K562 (cell line): Measurements from ENCODE around the gene PRR35. TPM values are rescaled to one million over a fixed set of nuclear protein-coding genes. Genes with fewer than 3 reads are reported as not detected.

Source experiments
- ATAC-seq: fragments of 200-7000 bp; cut with Tn5 transposase; 3 replicates; pipeline ENCODE4 v1.9.1; 2020; ENCODE audit warnings: moderate library complexity
- BruUV-seq: library from RNA; stranded (reverse); fragments of 400-500 nt; replicated peaks from 2 replicates; lab custom pipeline; 2021; lab: Mats Ljungman, UMichigan
- CTCF ChIA-PET: fragments of 300-600 bp; formaldehyde crosslinking; extraction: SDS; loops from one replicate; lab custom pipeline; 2021; ENCODE audit warnings: low intra/inter-chr PET ratio; lab: Yijun Ruan, JAX
- POLR2A ChIA-PET: fragments of 300-600, 350-650 bp; sonication (Branson Sonifier 250); formaldehyde crosslinking; extraction: SDS; loops from one replicate; lab custom pipeline; 2021; ENCODE audit warnings: antibody characterized with exemption, inconsistent platforms; lab: Yijun Ruan, JAX
- DNase-seq, 4 experiments: peaks; one replicate each; pipeline versions ENCODE4 v3.0.0 to v3.0.0-alpha.2; 2011 to 2018; ENCODE audit warnings: low spot score in 3 of 4, mixed read lengths in 3 of 4; ENCODE audit errors: extremely low read depth in 1 of 4
- FAIRE-seq: peaks from 2 replicates; lab custom pipeline; 2011; peaks lifted over from hg19 to GRCh38; lab: Jason Lieb, UNC
- H2AFZ ChIP-seq: 2 replicates; pipeline ENCODE4 v1.6.0; 2011; ENCODE audit warnings: low read depth, low read length, control low read depth, inconsistent platforms
- H3K27ac ChIP-seq: fragments of 200-600 bp; 3 replicates; pipeline ENCODE4 v1.8.0; 2011; ENCODE audit warnings: low read depth, mild to moderate bottlenecking, control low read depth, inconsistent platforms, low read length, moderate library complexity, mixed read lengths; ENCODE audit errors: extremely low read depth
- H3K27me3 ChIP-seq, 2 experiments: fragments of 300-600 bp in 1 of 2; 2 replicates in 1 of 2; 3 replicates in 1 of 2; pipeline versions ENCODE4 v1.6.0 to v1.8.0; 2011; ENCODE audit warnings: inconsistent platforms in 2 of 2, low read length in 2 of 2, mild to moderate bottlenecking in 1 of 2, mixed read lengths in 1 of 2, moderate library complexity in 1 of 2; ENCODE audit not compliant: control insufficient read depth in 2 of 2, insufficient read depth in 2 of 2
- H3K36me3 ChIP-seq: fragments of 300-600 bp; 3 replicates; pipeline ENCODE4 v1.8.0; 2011; ENCODE audit warnings: mild to moderate bottlenecking, low read length, inconsistent platforms; ENCODE audit not compliant: control insufficient read depth, insufficient read depth
- H3K4me1 ChIP-seq, 2 experiments: fragments of 200-600 bp in 1 of 2; replicated peaks in 1 of 2; 2 replicates in 1 of 2; 3 replicates in 1 of 2; pipeline versions ENCODE4 v1.5.1 to v1.8.0; 2011; ENCODE audit warnings: inconsistent platforms in 2 of 2, low read length in 2 of 2, mild to moderate bottlenecking in 1 of 2, mixed read lengths in 1 of 2, moderate library complexity in 1 of 2; ENCODE audit not compliant: control insufficient read depth in 2 of 2, insufficient read depth in 2 of 2
- H3K4me2 ChIP-seq: 2 replicates; pipeline ENCODE4 v1.6.1; 2011; ENCODE audit warnings: low read length, control low read depth, inconsistent platforms, mixed read lengths; ENCODE audit not compliant: insufficient read depth
- H3K4me3 ChIP-seq: fragments of 200-600 bp; sonication (generic), shearing (Covaris generic); 2 replicates; pipeline ENCODE4 v1.5.1; 2016; ENCODE audit warnings: control low read depth, inconsistent platforms
- H3K79me2 ChIP-seq: fragments of 200-600 bp; 3 replicates; pipeline ENCODE4 v1.8.0; 2011; ENCODE audit warnings: low read length, inconsistent platforms; ENCODE audit not compliant: control insufficient read depth, insufficient read depth
- H3K9ac ChIP-seq, 2 experiments: 2 replicates each; pipeline versions ENCODE4 v1.6.0 to v1.6.1; 2011; ENCODE audit warnings: low read depth in 2 of 2, low read length in 2 of 2, control low read depth in 1 of 2, inconsistent platforms in 1 of 2, mild to moderate bottlenecking in 1 of 2, mixed read lengths in 1 of 2; ENCODE audit not compliant: insufficient read depth in 1 of 2
- H3K9me1 ChIP-seq: one replicate; pipeline ENCODE4 v1.6.0; 2011; ENCODE audit warnings: inconsistent platforms, mild to moderate bottlenecking, low read length, moderate library complexity; ENCODE audit not compliant: control insufficient read depth, insufficient read depth
- H3K9me3 ChIP-seq: replicated peaks from 2 replicates; pipeline ENCODE4 v1.5.1; 2011; ENCODE audit warnings: low read depth, low read length, inconsistent platforms; ENCODE audit not compliant: control insufficient read depth, insufficient read depth
- H4K20me1 ChIP-seq: replicated peaks from 2 replicates; pipeline ENCODE4 v1.6.1; 2011; ENCODE audit warnings: low read length, inconsistent platforms, mixed read lengths; ENCODE audit not compliant: control insufficient read depth, insufficient read depth
- STAT5B ChIP-seq: fragments of 250-450 bp; sonication (Bioruptor Pico); IDR thresholded peaks from 2 replicates; pipeline ENCODE4 v1.8.0; 2021; ENCODE audit warnings: mild to moderate bottlenecking, inconsistent platforms
- ZBTB33 ChIP-seq: sonication (generic); formaldehyde crosslinking; IDR thresholded peaks from 2 replicates; pipeline ENCODE4 v1.8.1; 2023; ENCODE audit warnings: mild to moderate bottlenecking, missing genetic modification reagents
- WGBS: fragments of 100-300 bp; shearing (Covaris generic); methylation state at CpG from one replicate; pipeline ENCODE4 v1.1.6; 2016; ENCODE audit warnings: low coverage, mixed read lengths; ENCODE audit not compliant: insufficient coverage; ENCODE audit errors: missing lambda C conversion rate; 5-methylcytosine and 5-hydroxymethylcytosine counted together
- in situ Hi-C: fragments of 300-500 bp; cut with MboI; formaldehyde crosslinking; loops from 4 replicates; pipeline ENCODE4 v1.15.0; 2018; ENCODE audit warnings: inconsistent platforms, mixed read lengths
- intact Hi-C: fragments of 100-400 bp; cut with micrococcal nuclease; formaldehyde crosslinking; loops from 2 replicates; pipeline ENCODE4 v1.14.2; 2022
- polyA plus RNA-seq, 8 experiments: library from polyadenylated mRNA; depleted of rRNA in 4 of 8; stranded (reverse) in 5 of 8; unstranded in 3 of 8; fragments of >200 nt; fragmentation: Nextera tagmentation in 2 of 8; fragmentation: Illumina TruSeq in 1 of 8; extraction: Ambion mirVana in 2 of 8; extraction: Trizol in 1 of 8; gene quantifications; 2 replicates each; pipeline versions ENCODE4 v1.2.1 to v1.2.3, GENCODE V29; 2011 to 2014; ENCODE audit warnings: inconsistent platforms in 1 of 8, missing spikeins in 1 of 8
- total RNA-seq, 7 experiments: library from RNA; depleted of rRNA in 6 of 7; stranded (reverse); fragments of >200 nt in 6 of 7; fragmentation: Illumina TruSeq in 2 of 7; extraction: Trizol in 2 of 7; gene quantifications; 2 replicates each; pipeline versions ENCODE4 v1.2.1 to v1.2.3, GENCODE V29; 2011 to 2021; ENCODE audit warnings: low replicate concordance in 1 of 7

Gene PRR35
- total and polyA plus RNA-seq, 9 of the 15 experiments (the other 6 are each of a cell fraction or from before 2014, with no cell fraction given), result 0.17 to 0.45 (median 0.21) TPM; not detected in 5

- DNase-seq (no peak), FAIRE-seq (no peak), ATAC-seq (no peak)
- no peaks in the 10 kb centered on the region for H3K79me2 ChIP-seq
- no peak overlapping the region for H3K4me3 ChIP-seq
- H3K9me3 ChIP-seq, result no peaks in the 10 kb centered on the region
- peaks cover 3% of the 10 kb centered on the region for H3K9me1 ChIP-seq
- peak; percentile 47; the same call in 1 of the 2 replicates for TF ChIP-seq ZBTB33
- no peak for TF ChIP-seq STAT5B (CRISPR knock-in tag)
- CTCF ChIA-PET, result no interaction called here
- intact Hi-C loops, result no loop called here
- H4K20me1 ChIP-seq, result peaks cover 13% of the 10 kb centered on the region; the same call in 1 of the 2 replicates
- H3K4me2 ChIP-seq, result no peak overlapping the region
- peaks cover 3% of the 10 kb centered on the region; the same call in 1 of the 3 replicates for H3K36me3 ChIP-seq
- in situ Hi-C loops, result no loop called here
- peak overlapping the region in 1 of 2 experiments; percentile 75; a peak in 1 of 4 replicates for H3K9ac ChIP-seq
- POLR2A ChIA-PET, result interaction anchor here (0.5 to 2.1 kb wide), 5 partner anchors 9 to 296 kb away, joined by 3 to 5 read pairs (median 3); partner anchors contain the start of genes RAB40C and STUB1
- H3K27ac ChIP-seq, result no peak overlapping the region
- no peak overlapping the region for H2AFZ ChIP-seq
- WGBS, result 91% methylated on average over 11 of the region's 19 CpGs
- no peaks in the 10 kb centered on the region for H3K27me3 ChIP-seq
- peaks cover 0 to 79% of the 10 kb centered on the region in 2 experiments; a peak in 4 of 5 replicates for H3K4me1 ChIP-seq
- BruUV-seq, result no TSS peak
These were observed 20.8 kb downstream of the PRR35 start for GRCh38 chr16:580946-581498.
